BLaER1 (cell line): Measurements from ENCODE around the gene TMPRSS15.

Experiments used
- H3K27ac ChIP-seq: shearing (Covaris generic); formaldehyde crosslinking; 2 replicates; pipeline ENCODE4 v1.8.1; 2022
- H3K27me3 ChIP-seq: shearing (Covaris generic); formaldehyde crosslinking; 2 replicates; pipeline ENCODE4 v1.8.1; 2022
- H3K36me3 ChIP-seq: shearing (Covaris generic); formaldehyde crosslinking; 2 replicates; pipeline ENCODE4 v1.8.1; 2022
- H3K4me1 ChIP-seq: shearing (Covaris generic); formaldehyde crosslinking; 2 replicates; pipeline ENCODE4 v1.8.1; 2022
- H3K4me2 ChIP-seq: shearing (Covaris generic); formaldehyde crosslinking; 2 replicates; pipeline ENCODE4 v1.8.1; 2022
- H3K4me3 ChIP-seq: shearing (Covaris generic); formaldehyde crosslinking; 2 replicates; pipeline ENCODE4 v1.8.1; 2022
- H3K9ac ChIP-seq: shearing (Covaris generic); formaldehyde crosslinking; 2 replicates; pipeline ENCODE4 v1.8.1; 2022
- H3K9me3 ChIP-seq: shearing (Covaris generic); formaldehyde crosslinking; 2 replicates; pipeline ENCODE4 v1.8.1; 2022
- H4K20me1 ChIP-seq: shearing (Covaris generic); formaldehyde crosslinking; 2 replicates; pipeline ENCODE4 v1.8.1; 2022
- Cebpa-rat ChIP-seq: shearing (Covaris generic); IDR thresholded peaks from 2 replicates; pipeline ENCODE4 v1.8.1; 2022

Gene TMPRSS15

DNA sequence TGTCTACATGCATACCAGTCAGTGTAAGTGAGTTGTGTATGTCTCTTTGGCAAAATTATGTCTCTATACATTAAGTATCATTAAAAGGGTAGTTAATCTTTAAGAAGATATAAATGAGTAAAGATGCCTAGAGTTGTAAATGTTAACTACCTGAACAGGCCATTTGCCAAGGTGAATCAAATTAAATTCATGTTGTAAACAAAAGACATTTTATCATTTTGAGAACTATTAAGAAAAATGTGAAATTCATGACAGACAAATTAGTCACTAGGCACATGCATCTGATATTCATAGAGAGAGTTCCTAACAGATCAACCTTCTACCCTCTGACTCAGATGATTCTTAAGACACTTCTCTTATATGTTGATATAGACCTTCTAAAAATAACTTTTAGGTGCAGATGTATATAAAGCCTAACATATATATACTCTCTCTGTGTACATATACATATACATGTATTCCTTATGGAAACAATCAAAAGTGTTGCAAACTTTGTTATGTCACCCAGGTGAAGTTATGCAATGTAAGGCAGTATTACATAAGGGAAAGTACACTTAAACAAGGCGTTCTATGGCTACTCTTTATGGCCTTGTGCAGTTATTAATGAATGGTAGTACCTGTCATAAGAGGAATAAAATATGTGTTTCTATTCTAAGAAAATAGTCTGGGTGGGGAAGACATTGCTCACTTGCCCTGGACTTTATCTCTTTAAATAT, at the start of gene TMPRSS15:
Gene TMPRSS15, minus strand, starts transcription at position 51 of the 716 bp plus-strand sequence. CDS start 163 bp downstream, outside the sequence.
- Histone ChIP-seq H3K4me1 (no peaks in the 10 kb centered on the region), H3K36me3 (no peaks in the 10 kb centered on the region), H4K20me1 (no peaks in the 10 kb centered on the region), H3K4me3 (no peak within 1 kb of the TSS), H3K27ac (no peak within 1 kb of the TSS), H3K27me3 (no peaks in the 10 kb centered on the region), H3K9me3 (peaks cover 3% of the 10 kb centered on the region; the same call in 1 of the 2 replicates), H3K9ac (no peak within 1 kb of the TSS), H3K4me2 (no peak within 1 kb of the TSS)
- no peak for TF ChIP-seq Cebpa-rat

DNA sequence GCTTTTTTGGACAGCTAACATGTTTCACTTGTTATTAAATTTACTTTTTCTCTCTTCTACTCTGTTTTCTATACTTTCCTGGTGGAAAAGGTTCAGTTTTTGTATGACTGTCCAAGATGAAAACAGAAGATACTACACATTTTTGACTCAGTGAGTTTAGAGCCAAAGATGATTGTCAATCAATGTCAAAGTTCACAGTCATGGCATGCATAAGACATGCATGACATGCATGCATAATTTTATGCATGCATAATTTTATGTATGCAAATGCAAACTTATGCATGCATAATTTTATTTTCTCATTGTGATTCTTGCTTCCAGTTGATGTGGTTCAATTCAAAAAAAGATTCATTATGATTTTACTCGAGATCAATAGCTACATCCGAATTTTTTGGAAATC, 48.1 kb upstream of the TMPRSS15 start:
- Histone ChIP-seq H4K20me1 (no peaks in the 10 kb centered on the region), H3K9ac (no peak overlapping the region), H3K4me2 (no peak overlapping the region), H3K4me1 (peaks cover 11% of the 10 kb centered on the region), H3K27ac (no peak overlapping the region), H3K9me3 (peaks cover 20% of the 10 kb centered on the region), H3K36me3 (no peaks in the 10 kb centered on the region), H3K27me3 (no peaks in the 10 kb centered on the region), H3K4me3 (no peak overlapping the region)
- no peak for TF ChIP-seq Cebpa-rat

DNA sequence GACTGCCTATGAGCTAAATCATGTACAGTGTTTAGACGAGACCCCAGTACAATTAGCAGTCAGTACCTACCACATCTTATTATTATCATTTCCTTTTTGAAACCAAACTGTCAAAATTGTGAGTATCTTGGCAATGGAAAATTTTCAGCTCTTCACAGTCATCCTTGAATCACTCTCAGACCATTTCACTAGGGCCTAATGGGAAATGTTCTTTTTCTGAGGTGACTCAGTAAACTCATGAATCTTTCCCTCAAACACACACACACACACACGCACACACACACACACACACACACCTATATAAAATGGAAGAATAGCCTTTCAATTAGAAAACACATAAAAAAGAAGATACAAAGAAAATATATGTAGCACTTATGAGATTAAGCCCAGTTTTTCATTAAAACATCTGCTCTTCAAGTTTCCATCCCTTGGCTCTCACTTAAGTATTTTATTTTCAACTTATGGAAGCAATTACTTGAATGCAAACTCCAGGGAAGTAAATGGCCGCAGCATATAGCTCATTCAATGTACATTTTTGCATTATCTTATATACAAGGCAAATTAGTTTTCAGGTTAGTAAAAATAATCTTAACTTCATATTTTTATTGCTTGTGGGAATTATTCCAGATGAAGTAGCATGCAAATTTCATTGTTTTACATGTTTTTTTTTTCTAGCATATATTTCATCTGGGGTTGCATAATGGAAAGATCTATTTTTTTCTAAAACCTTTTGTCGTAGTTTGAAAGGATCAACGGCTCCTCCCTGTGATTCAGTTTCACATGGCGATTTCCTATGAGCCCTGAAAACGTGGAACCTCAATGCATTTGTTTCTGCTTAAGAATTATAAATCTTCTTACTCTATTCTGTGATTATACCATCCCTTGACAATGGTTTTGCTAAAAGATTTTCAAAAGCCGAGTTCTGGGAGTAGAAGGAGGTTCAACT, 46.3 kb upstream of the TMPRSS15 start:
- Histone ChIP-seq H3K27me3 (no peaks in the 10 kb centered on the region), H3K4me2 (peak overlapping the region; percentile 45), H3K27ac (peak overlapping the region; percentile 49), H3K9ac (no peak overlapping the region), H3K4me3 (no peak overlapping the region), H3K36me3 (no peaks in the 10 kb centered on the region), H3K9me3 (peaks cover 23% of the 10 kb centered on the region), H4K20me1 (no peaks in the 10 kb centered on the region), H3K4me1 (peaks cover 11% of the 10 kb centered on the region)
- TF ChIP-seq Cebpa-rat: no peak

DNA sequence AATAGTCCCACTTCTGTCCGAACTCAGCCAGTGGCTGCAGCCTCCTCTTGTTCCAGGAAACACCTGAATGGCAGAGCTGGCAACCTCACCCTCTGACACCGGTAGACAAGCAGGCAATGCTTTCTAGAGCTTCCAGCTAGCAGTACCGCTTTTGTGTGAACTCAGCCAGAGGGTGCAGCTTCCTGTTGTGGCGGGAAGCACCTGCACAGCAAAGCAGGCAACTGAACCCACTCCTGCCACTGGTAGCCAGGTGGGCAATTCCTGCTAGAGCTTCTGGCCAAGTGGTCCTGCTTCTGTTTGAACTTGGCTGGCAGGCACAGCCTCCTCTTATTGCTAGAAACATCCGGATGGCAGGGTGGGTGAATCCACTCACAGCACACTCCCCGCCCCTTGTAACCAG, 40.1 kb upstream of the TMPRSS15 start:
- Histone ChIP-seq H3K27ac (peak overlapping the region; percentile 90), H4K20me1 (no peaks in the 10 kb centered on the region), H3K36me3 (no peaks in the 10 kb centered on the region), H3K4me2 (peak overlapping the region; percentile 78), H3K4me1 (peaks cover 15% of the 10 kb centered on the region), H3K27me3 (no peaks in the 10 kb centered on the region), H3K4me3 (peak overlapping the region; percentile 15; the same call in 1 of the 2 replicates), H3K9me3 (peaks cover 17% of the 10 kb centered on the region), H3K9ac (peak overlapping the region; percentile 63)
- no peak for TF ChIP-seq Cebpa-rat

DNA sequence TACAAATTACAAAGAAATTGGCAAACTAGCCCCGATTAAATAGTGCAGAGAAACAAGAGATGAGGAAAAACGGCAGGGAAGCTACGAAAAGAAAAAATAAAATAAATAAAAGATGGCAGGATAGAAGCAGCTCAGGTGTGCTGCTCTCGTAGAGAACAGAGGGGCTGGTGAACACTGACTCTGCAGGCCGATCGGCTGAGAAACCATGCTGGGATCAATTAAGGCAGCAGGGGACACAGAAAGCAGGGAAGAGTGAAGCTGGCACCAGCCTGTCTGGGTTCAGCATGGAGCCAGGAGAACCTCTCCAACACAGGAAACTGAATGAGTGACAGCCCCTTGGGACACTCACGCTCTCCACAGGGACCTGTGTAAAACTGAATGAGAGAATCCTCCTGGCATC, 39.5 kb upstream of the TMPRSS15 start:
- H3K27ac ChIP-seq: peak overlapping the region; percentile 90
- no peaks in the 10 kb centered on the region for H3K27me3 ChIP-seq
- H4K20me1 ChIP-seq: no peaks in the 10 kb centered on the region
- no peaks in the 10 kb centered on the region for H3K36me3 ChIP-seq
- H3K4me1 ChIP-seq: peaks cover 15% of the 10 kb centered on the region
- H3K9me3 ChIP-seq: peaks cover 17% of the 10 kb centered on the region
- H3K4me3 ChIP-seq: peak overlapping the region; percentile 15; the same call in 1 of the 2 replicates
- peak overlapping the region; percentile 63 for H3K9ac ChIP-seq
- peak overlapping the region; percentile 78 for H3K4me2 ChIP-seq
- no peak for TF ChIP-seq Cebpa-rat

DNA sequence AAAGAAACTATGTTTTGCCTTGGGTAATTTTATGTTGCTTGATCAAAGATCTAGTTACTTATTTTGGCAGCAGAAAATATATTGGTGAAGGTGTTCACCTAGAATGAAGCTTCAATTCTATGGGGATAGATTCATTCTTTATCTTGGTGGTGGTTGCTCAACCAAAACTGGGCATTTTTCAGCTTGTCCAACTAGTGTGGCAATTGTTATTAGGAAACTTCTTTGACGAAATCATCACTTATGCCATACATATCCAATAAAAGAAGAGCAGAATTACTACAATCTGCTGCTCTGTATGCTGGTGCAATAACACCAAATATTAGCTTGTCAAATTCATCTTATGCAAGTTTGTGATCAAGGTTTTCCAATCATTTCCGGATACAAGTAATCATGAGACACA, 26.8 kb upstream of the TMPRSS15 start:
- Histone ChIP-seq H3K36me3 (no peaks in the 10 kb centered on the region), H3K27ac (no peak overlapping the region), H3K9me3 (0 out of 2 replicates have a peak, but pooled peaks cover 8% of the 10 kb centered on the region), H3K9ac (no peak overlapping the region), H3K4me1 (no peaks in the 10 kb centered on the region), H3K4me2 (no peak overlapping the region), H3K27me3 (no peaks in the 10 kb centered on the region), H3K4me3 (no peak overlapping the region), H4K20me1 (no peaks in the 10 kb centered on the region)
- no peak for TF ChIP-seq Cebpa-rat

DNA sequence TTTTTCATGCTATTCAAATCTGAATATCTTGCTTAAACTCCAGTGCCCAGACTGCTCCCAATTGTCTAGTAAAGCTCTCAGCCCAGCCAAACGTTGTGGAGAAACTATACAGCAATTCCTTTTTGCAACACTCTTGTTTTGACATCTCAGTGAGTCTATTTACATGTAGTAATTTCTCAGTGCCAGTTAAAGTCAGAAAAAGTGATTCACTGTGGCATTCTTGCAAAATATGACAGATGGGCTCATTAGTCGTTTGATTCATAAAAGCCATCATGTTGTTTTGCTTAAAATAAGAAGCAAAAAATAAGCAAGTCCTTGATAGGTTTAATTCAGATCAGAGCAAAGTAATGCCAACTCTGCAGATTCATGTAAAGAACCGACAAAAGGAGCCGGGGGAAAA, 20.7 kb upstream of the TMPRSS15 start:
- no peak overlapping the region for H3K27ac ChIP-seq
- no peaks in the 10 kb centered on the region for H4K20me1 ChIP-seq
- no peak overlapping the region for H3K4me3 ChIP-seq
- 0 out of 2 replicates have a peak, but pooled peaks cover 8% of the 10 kb centered on the region for H3K9me3 ChIP-seq
- no peak for TF ChIP-seq Cebpa-rat
- no peaks in the 10 kb centered on the region for H3K4me1 ChIP-seq
- H3K9ac ChIP-seq: no peak overlapping the region
- H3K4me2 ChIP-seq: no peak overlapping the region
- H3K36me3 ChIP-seq: no peaks in the 10 kb centered on the region
- no peaks in the 10 kb centered on the region for H3K27me3 ChIP-seq

DNA sequence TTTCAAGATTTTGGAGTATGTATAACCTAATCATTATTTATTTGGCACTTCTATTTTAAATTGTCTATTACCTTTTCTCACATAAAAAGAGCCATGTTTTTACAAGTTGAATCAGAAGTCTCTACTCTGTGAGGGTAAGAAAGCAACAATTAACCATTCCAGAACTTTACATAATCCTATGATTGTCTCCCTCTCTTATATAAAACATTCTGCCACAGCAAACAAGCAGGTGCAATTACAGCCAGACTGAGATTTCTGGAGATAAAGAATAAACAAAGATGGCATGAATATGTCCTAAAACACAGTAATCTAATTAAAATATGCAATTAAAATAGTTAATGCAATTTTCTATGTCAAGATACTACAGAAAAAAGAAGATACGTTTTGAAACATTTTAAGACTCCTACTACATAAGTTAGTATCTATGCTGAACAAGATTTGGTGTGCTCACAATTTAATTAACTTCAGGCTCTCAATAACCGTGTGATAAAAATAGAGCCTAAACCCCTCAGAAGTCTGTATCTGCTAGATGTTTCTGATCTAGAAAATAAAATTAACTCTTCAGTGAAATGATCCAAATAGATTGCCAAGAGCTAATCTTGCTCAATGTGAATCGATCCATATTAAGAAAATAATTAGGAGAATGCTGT, 13.7 kb upstream of the TMPRSS15 start:
- Histone ChIP-seq H3K4me2 (no peak overlapping the region), H3K27me3 (no peaks in the 10 kb centered on the region), H3K36me3 (no peaks in the 10 kb centered on the region), H3K4me3 (no peak overlapping the region), H4K20me1 (no peaks in the 10 kb centered on the region), H3K9ac (no peak overlapping the region), H3K9me3 (peaks cover 3% of the 10 kb centered on the region; the same call in 1 of the 2 replicates), H3K27ac (no peak overlapping the region), H3K4me1 (no peaks in the 10 kb centered on the region)
- TF ChIP-seq Cebpa-rat: no peak

DNA sequence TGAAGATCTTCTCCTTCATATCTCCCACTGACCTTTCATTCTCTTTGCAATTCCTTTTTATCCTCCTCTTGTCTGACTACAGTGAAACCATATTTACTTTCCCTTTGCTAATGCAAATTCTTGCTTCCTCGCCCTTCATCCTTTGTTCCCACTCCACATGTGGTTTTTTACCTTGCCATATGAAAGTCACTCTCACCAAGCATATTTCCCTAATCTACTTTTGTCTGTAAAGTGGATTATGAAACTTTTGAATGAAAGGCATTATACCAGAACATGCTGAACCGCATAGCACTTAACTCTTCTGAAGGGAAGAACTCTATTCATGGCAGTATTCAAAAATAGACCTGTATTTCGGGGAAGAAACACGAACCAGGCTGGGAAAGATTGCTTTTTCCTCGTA, 8.0 kb upstream of the TMPRSS15 start:
- TF ChIP-seq Cebpa-rat: no peak
- Histone ChIP-seq H3K36me3 (no peaks in the 10 kb centered on the region), H3K9ac (no peak overlapping the region), H3K27me3 (no peaks in the 10 kb centered on the region), H4K20me1 (no peaks in the 10 kb centered on the region), H3K27ac (no peak overlapping the region), H3K4me1 (no peaks in the 10 kb centered on the region), H3K4me2 (no peak overlapping the region), H3K9me3 (peaks cover 3% of the 10 kb centered on the region; the same call in 1 of the 2 replicates), H3K4me3 (no peak overlapping the region)
